Non-pigmented ciliary epithelial cell (primary cell): Measurements from ENCODE around the gene MDH1B.
"Not testable (repeated sequence)": the region's sequence is repeated elsewhere in the genome, so short reads cannot be mapped to it uniquely, and the experiment has no call there.

Experiments
- DNase-seq: peaks from one replicate; pipeline ENCODE4 v3.0.0-alpha.2; 2010; ENCODE audit warnings: low read depth

Gene MDH1B

DNA sequence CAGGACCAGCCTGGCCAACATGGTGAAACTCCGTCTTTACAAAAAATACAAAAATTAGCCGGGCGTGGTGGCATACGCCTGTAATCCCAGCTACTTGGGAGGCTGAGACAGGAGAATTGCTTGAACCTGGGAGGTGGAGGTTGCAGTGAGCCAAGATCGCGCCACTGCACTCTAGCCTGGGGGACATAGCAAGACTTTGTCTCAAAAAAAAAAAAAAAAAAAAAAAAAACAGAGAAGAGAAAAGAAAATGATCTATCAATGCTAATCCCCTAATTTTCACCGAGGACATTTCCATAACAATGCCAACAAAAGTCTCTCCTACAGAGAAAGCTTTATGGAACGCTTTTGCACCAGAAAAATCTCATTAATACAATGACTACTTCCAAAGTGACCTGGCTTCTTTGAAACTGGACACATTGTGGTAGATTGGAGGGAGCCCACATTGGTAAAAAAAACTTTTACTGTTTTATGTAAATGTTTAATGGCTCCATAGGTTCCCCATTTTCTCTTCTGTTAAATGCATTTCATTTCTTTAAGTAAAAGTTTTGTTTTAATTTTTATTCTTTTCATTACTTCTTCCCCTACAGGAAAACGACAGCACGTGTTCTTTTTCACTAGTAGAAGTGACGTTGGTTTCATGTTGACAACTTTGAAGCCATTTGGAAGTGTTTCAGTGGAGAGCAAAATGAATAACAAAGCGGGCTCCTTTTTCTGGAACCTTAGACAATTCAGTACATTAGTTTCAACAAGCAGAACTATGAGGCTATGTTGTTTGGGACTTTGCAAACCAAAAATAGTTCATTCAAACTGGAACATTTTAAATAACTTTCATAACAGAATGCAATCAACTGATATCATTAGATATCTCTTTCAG, 1.2 kb upstream of the MDH1B start:
- no peak for DNase-seq

GRCh38 chr2:206764673-206765241, 371 bp downstream of the MDH1B start:
- DNase-seq, result no peak

DNA sequence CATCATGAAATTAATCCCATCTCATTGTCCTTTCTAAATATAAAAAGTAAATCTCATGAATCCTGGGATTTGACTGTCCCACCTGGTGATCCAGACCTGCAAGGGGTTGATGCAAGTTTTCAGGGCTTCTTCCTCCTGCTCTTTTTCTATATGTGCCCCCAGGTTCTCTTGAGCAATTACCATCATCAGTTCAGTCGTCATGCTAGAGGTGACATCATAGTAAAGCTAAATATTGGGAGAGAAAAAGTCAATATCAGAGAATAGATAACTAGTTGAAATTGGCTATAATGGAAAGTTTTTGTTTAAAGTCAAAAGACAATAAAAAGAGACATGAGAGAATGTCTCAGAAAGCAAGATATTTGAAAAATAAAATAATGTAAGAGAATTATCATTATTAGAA, 8.3 kb downstream of the MDH1B start:
- no peak for DNase-seq

DNA sequence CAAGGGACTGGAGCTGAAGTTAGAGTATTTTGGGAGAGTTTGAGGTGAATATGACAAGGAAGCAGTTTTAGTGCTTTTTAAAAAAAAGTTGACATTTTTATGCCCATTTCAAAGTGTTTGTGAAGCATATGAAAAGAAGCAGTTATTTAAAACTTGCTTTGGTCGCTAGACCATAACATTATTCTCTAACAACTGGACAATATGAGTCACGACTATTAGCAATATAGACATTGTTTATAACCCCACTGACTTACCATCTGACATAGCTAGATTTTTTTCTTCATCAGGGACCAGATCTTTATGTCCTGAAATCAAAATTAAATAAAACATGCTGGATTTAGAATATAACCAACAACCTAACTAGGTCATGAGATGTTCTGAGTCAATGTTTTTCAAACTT, 24.3 kb downstream of the MDH1B start:
- DNase-seq, result no peak

- DNase-seq, result no peak
Measured at GRCh38 chr2:206739271-206739670, 25.9 kb downstream of the MDH1B start.

DNA sequence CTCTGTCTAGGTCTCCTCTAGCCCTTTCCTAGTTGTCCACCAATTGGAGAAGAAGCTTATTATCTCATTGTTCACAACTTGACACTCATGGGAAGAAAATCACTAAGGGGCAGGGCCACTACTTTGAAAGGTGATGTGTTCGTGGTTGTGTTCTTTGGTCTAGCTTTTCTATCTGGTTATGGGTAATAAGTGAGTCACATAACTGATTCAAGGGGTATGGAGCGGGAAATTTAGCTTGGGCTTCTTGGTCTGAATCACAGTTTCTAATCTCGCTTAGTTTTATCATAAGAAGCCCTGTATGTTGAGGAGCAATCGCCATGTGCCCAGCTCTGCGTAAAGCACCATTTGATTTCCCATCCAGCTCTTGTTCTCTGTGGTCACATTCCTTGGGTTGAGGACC, 28.2 kb downstream of the MDH1B start:
- no peak for DNase-seq

DNA sequence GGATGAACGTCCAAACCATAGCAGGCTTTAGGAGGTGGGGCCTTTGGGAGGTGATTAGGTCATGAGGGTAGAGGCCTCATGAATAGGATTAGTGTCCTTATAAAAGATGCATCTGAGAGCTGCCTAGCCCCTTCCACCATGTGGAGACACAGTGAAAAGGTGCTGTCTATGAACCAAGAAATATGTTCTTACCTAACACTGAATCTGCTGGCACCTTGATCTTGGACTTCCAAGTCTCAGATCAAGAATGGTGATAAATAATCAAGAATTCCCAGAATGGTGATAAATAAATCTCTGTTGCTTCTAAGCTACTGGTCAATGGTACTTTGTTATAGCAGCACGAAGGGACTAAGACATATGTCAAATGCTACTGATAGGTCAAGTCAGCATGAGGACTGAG, 31.8 kb downstream of the MDH1B start:
- DNase-seq, result no peak

DNA sequence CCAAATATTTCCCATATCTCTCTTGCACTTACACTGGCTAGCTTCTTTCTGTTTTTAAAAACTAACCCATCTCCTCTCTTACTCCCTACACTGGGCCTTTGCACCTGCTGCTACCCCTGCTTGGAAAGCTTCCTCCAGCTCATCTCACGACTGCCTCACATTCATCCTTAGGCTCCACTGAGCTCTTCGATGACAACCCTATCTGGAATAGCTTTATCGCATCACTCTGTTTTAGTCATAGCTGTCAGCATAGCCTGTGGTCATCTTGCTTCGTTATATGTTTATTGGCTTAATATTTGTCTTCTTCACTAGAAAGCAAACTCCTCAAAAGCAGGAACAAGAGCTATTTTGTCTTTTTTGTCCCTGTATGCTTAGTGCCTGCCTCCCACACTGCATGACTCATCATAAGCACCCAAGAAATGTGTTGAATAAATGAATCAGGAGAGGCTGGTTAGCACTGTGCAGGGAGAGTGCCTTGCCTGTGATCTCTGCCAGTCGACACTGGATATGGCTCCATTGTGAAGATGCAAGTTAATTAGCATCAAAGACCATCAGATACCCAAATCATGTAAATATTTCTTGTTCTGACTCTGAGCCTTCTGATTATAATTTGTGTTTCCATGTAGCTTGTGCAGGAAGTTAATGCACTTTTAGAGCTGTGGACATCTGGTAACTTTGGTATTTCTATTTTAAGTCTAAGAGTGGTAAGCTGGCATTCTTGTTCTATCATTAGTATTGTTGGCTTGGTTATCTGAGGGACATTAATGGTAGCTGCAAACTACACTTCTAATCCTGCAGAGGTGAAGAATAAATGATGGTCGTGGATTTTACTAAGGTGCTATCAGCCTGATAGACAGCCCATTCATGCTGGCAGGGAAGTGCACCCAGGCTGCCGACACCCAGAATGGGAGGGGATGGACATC, 36.6 kb downstream of the MDH1B start:
- peak; percentile 14 for DNase-seq

DNA sequence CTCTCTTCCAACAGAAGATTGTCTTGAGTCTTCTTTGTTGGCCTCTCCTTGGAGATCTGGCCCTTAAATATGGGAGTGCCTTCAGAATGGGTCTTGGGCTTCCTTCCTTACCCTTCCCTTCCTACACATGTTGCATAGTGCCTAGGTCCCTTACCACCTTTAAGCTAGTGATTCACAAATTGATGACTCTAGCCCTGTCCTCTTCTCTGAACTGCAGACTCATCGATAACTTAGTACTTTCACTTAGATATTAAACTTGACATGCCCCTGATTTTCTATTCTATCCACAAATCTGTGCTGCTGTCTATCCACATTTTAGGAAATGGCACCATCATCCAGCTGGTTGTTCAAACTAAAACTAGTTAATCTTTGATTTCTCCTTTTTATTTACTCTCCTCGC, 37.8 kb downstream of the MDH1B start:
- DNase-seq, result no peak

DNA sequence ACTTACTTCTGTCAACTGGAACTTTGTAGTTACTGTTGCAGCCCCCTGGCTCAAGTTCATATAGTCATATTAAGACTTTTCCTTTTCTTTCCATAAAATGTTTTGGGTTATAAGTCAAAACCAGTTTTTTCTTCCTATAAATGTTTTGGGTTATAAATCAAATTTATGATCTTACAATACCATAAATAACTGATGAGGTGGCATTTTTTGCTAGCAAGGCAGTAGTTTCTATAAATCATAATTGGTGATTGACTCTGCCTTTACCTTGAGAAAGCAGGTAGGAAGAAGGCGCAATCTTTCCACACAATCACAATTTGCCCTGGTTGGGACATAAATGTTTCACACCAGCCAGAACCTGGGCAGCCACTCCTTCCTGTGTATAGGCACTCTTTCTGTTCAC, 41.8 kb downstream of the MDH1B start:
- no peak for DNase-seq

GRCh38 chr2:206721256-206721920, 43.7 kb downstream of the MDH1B start:
- DNase-seq, result no peak

GRCh38 chr2:206718296-206718695, 46.8 kb downstream of the MDH1B start, which contains the start of gene DYTN:
DYTN (minus strand) TSS chr2:206718396; CDS start chr2:206718279, 117 bp downstream.
- no peak for DNase-seq

DNA sequence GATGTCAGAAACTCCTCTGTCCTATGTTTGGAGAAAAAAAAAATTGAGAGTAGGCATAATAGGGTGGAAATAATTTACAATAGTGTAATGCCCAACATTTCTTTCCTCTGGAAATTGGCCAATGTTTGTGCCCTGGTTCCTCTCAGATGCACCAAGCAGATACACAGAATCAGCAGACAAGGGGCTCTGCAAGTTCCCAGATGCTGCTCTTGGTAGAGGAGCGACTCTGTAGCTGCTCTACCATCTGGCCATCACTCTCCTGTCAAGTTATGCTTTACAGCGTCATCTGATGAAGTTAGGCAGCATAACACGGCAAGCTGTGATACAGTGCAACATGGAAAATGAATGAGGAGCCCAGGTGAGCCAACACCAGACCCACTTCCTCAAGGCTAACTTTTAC, 48.5 kb downstream of the MDH1B start:
- DNase-seq, result no peak

- not testable (repeated sequence) for DNase-seq
Measured at GRCh38 chr2:206715183-206715582, 49.9 kb downstream of the MDH1B start.

GRCh38 chr2:206713746-206714145, 51.4 kb downstream of the MDH1B start:
- DNase-seq, result no peak

DNA sequence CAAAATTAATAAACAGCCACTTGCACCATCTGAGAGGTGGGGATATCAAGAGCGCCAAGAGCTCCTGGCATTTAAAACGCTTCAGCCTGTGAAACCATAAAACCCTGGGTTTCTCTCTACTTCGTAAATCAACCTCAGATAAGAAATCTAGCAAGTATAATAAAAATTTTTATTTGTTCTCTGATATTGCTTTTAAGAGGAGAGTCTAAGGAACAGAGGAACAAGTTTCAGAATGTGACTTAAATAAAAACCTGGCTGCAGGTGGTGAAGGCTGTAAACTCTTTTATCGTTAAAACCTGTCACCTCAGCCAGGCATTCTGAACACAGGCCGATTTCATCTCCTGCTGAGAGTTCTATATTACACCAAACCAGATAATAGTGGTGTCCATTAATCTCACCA, 56.8 kb downstream of the MDH1B start:
- DNase-seq, result no peak

DNA sequence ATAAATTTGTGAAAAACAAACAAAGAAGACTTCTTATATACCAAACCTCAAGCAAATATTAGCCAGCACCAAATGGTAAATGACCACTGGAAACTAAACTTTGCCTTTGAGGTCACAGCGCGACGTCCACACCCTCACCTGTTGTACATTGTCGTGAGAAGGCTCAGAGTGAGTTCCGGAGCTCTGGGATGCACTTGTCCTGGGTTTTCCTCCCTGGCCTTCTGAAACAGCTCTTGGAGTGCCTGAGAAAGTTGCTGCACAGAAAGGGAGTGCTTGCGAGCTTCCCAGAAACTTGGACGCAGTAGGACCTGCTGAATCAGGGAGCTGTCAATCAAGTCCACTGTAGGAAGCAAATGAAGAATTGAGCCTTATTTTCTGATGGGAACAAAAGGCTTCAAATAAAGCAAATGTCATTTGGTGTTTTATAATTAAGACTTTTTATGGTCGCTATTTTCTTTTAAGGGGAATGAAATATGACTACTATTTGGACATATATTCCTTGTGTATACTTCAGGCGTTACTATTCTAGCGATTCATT, 57.9 kb downstream of the MDH1B start:
- DNase-seq, result no peak

- DNase-seq, result no peak
Measured at GRCh38 chr2:206701952-206702605, 63.0 kb downstream of the MDH1B start.

GRCh38 chr2:206700156-206700555, 65.0 kb downstream of the MDH1B start:
- DNase-seq, result no peak

- DNase-seq, result no peak
Measured at GRCh38 chr2:206698811-206699210, 66.3 kb downstream of the MDH1B start.

DNA sequence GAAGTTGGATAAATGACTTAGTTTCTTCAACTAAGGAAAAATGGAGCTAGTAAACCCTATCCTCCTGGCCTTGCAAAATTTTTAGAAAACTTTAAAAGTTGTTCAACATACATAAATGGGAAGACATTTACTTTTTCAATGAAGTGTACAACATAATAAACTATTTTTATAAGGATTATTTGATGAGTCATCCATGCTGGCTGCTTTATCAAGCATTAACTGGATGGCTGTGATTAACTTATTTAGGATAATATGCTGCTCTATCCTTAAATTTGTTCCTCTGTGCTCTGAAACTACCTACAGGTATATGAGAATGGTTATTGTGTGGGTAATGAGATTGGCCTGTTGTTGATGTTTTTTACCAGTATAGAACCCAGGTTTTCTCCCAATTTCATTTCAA, 68.2 kb downstream of the MDH1B start:
- no peak for DNase-seq
